ENCODE data around the gene STARD3NL. TPM values are rescaled to one million over a fixed set of nuclear protein-coding genes. Genes with fewer than 3 reads are reported as not detected.

Gene STARD3NL
- polyA plus RNA-seq, 1 donor from 2014 or later, result 233 TPM

GRCh38 chr7:38186593-38187314, 8.7 kb downstream of the STARD3NL start:
- H3K4me2 ChIP-seq (ENCODE audit: low read length), result no peak overlapping the region
- no peaks in the 10 kb centered on the region for H3K9me3 ChIP-seq (ENCODE audit: low read length)
- no peak overlapping the region for H2AFZ ChIP-seq (ENCODE audit: low read depth, low read length)
- H4K20me1 ChIP-seq (ENCODE audit: insufficient read depth), result no peaks in the 10 kb centered on the region
- H3K4me3 ChIP-seq (ENCODE audit: low read length), result no peak overlapping the region
- H3K27ac ChIP-seq (ENCODE audit: low read length), result no peak overlapping the region
- no peaks in the 10 kb centered on the region for H3K27me3 ChIP-seq (ENCODE audit: insufficient read depth, low read depth, low read length)
- H3K36me3 ChIP-seq (ENCODE audit: insufficient read depth, low read length), result no peaks in the 10 kb centered on the region
- no peak overlapping the region for H3K9ac ChIP-seq (ENCODE audit: low read length)
- H3F3A ChIP-seq (ENCODE audit: insufficient read depth, low read length, poor library complexity, severe bottlenecking), result no peaks in the 10 kb centered on the region
- TF ChIP-seq TAF1 (IDR thresholded peaks at IDR 0.05; ENCODE audit: low read depth) (no peak), EZH2 (IDR thresholded peaks at IDR 0.05; ENCODE audit: borderline replicate concordance, insufficient read depth, low read length, poor library complexity, severe bottlenecking) (no peak), POLR2AphosphoS5 (IDR thresholded peaks at IDR 0.05) (no peak), SMC3 (conservative IDR thresholded peaks at IDR 0.05; ENCODE audit: poor library complexity) (no peak), MXI1 (conservative IDR thresholded peaks at IDR 0.05; ENCODE audit: poor library complexity, severe bottlenecking) (no peak), RAD21 (conservative IDR thresholded peaks at IDR 0.05) (no peak), CTCF (IDR thresholded peaks at IDR 0.05; ENCODE audit: poor library complexity, severe bottlenecking) (no peak), EP300 (conservative IDR thresholded peaks at IDR 0.05; ENCODE audit: poor library complexity, severe bottlenecking) (no peak), REST (IDR thresholded peaks at IDR 0.05; ENCODE audit: borderline replicate concordance) (no peak)
- H3K9me2 ChIP-seq (ENCODE audit: insufficient read depth, low read length), result no peaks in the 10 kb centered on the region
- H3K79me2 ChIP-seq (replicated peaks; ENCODE audit: insufficient read depth, low read length), result peaks cover 92% of the 10 kb centered on the region

- Histone ChIP-seq H2AFZ (ENCODE audit: low read depth, low read length) (no peak overlapping the region), H3K9me3 (ENCODE audit: low read length) (no peaks in the 10 kb centered on the region), H3K79me2 (replicated peaks; ENCODE audit: insufficient read depth, low read length) (peaks cover 92% of the 10 kb centered on the region), H3K36me3 (ENCODE audit: insufficient read depth, low read length) (no peaks in the 10 kb centered on the region), H4K20me1 (ENCODE audit: insufficient read depth) (no peaks in the 10 kb centered on the region), H3K27me3 (ENCODE audit: insufficient read depth, low read depth, low read length) (no peaks in the 10 kb centered on the region), H3K9ac (ENCODE audit: low read length) (no peak overlapping the region), H3K27ac (ENCODE audit: low read length) (no peak overlapping the region), H3K4me3 (ENCODE audit: low read length) (no peak overlapping the region), H3K9me2 (ENCODE audit: insufficient read depth, low read length) (no peaks in the 10 kb centered on the region), H3F3A (ENCODE audit: insufficient read depth, low read length, poor library complexity, severe bottlenecking) (no peaks in the 10 kb centered on the region), H3K4me2 (ENCODE audit: low read length) (no peak overlapping the region)
- TF ChIP-seq RAD21 (conservative IDR thresholded peaks at IDR 0.05) (no peak), REST (IDR thresholded peaks at IDR 0.05; ENCODE audit: borderline replicate concordance) (no peak), SMC3 (conservative IDR thresholded peaks at IDR 0.05; ENCODE audit: poor library complexity) (no peak), EP300 (conservative IDR thresholded peaks at IDR 0.05; ENCODE audit: poor library complexity, severe bottlenecking) (no peak)
Observed at GRCh38 chr7:38187794-38188440, 9.9 kb downstream of the STARD3NL start.

All from neural cell (in vitro differentiated cells).